GM12878 (cell line): Measurements from ENCODE around the gene DMRT1. TPM values are rescaled to one million over a fixed set of nuclear protein-coding genes. Genes with fewer than 3 reads are reported as not detected.

Experiments used
- ATAC-seq: fragments of 200-7000 bp; cut with Tn5 transposase; 3 replicates; pipeline ENCODE4 v1.9.1; 2020; ENCODE audit warnings: mild to moderate bottlenecking, moderate library complexity
- BruUV-seq: library from RNA; stranded (reverse); fragments of 400-500 nt; replicated peaks from 2 replicates; lab custom pipeline; 2021; lab: Mats Ljungman, UMichigan
- CTCF ChIA-PET: fragments of 300-600 bp; sonication (Branson Sonifier 250); formaldehyde crosslinking; extraction: SDS; loops from one replicate; lab custom pipeline; 2021; ENCODE audit warnings: inconsistent platforms; lab: Yijun Ruan, JAX
- POLR2A ChIA-PET: fragments of 350-600 bp; formaldehyde crosslinking; extraction: SDS; loops from one replicate; lab custom pipeline; 2021; ENCODE audit warnings: inconsistent platforms; lab: Charles Lee
- RAD21 ChIA-PET: fragments of 300-600 bp; sonication (Branson Sonifier 250); formaldehyde crosslinking; loops from one replicate; lab custom pipeline; 2023; ENCODE audit warnings: antibody characterized with exemption; ENCODE audit not compliant: unreplicated experiment; lab: Charles Lee
- SMC1A ChIA-PET: fragments of 300-600 bp; sonication (Branson Sonifier 250); formaldehyde crosslinking; loops from one replicate; lab custom pipeline; 2023; ENCODE audit not compliant: unreplicated experiment, uncharacterized antibody; lab: Charles Lee
- DNase-seq: peaks from one replicate; pipeline ENCODE4 v3.0.0-alpha.2; 2011; ENCODE audit warnings: low read depth, low spot score
- FAIRE-seq: peaks from 3 replicates; lab custom pipeline; 2011; peaks lifted over from hg19 to GRCh38; lab: Jason Lieb, UNC
- H2AFZ ChIP-seq: 2 replicates; pipeline ENCODE4 v1.6.0; 2011; ENCODE audit warnings: low read depth, low read length, control low read depth; ENCODE audit not compliant: control insufficient read depth
- H3K27ac ChIP-seq: 2 replicates; pipeline ENCODE4 v1.5.1; 2011; ENCODE audit warnings: control low read depth; ENCODE audit not compliant: control insufficient read depth, insufficient read depth
- H3K27me3 ChIP-seq, 2 experiments: replicated peaks in 1 of 2; 2 replicates each; pipeline versions ENCODE4 v1.6.0 to v1.6.1; 2011; ENCODE audit warnings: low read length in 1 of 2; ENCODE audit not compliant: control insufficient read depth in 2 of 2, insufficient read depth in 2 of 2
- H3K36me3 ChIP-seq, 2 experiments: 2 replicates each; pipeline ENCODE4 v1.5.1; 2011; ENCODE audit warnings: low read length in 1 of 2; ENCODE audit not compliant: control insufficient read depth in 2 of 2, insufficient read depth in 2 of 2
- H3K4me1 ChIP-seq: 2 replicates; pipeline ENCODE4 v1.6.1; 2011; ENCODE audit warnings: mild to moderate bottlenecking, low read length, moderate library complexity, mixed read lengths; ENCODE audit not compliant: control insufficient read depth, insufficient read depth
- H3K4me2 ChIP-seq: 2 replicates; pipeline ENCODE4 v1.6.0; 2011; ENCODE audit warnings: control low read depth; ENCODE audit not compliant: control insufficient read depth, insufficient read depth
- H3K4me3 ChIP-seq: fragments of 200-600 bp; sonication (generic); 2 replicates; pipeline ENCODE4 v1.5.1; 2016
- H3K79me2 ChIP-seq: 2 replicates; pipeline ENCODE4 v1.6.0; 2011; ENCODE audit warnings: low read length; ENCODE audit not compliant: control insufficient read depth, insufficient read depth
- H3K9ac ChIP-seq: 2 replicates; pipeline ENCODE4 v1.8.0; 2011; ENCODE audit warnings: low read length, control low read depth, mixed read lengths; ENCODE audit not compliant: control insufficient read depth, insufficient read depth
- H3K9me3 ChIP-seq: replicated peaks from 3 replicates; pipeline ENCODE4 v1.5.1; 2011; ENCODE audit warnings: mild to moderate bottlenecking, low read length; ENCODE audit not compliant: control insufficient read depth, insufficient read depth
- H4K20me1 ChIP-seq: 2 replicates; pipeline ENCODE4 v1.6.0; 2011; ENCODE audit not compliant: control insufficient read depth, insufficient read depth
- BCL3 ChIP-seq: IDR thresholded peaks from 2 replicates; pipeline ENCODE4 v1.6.1; 2011; ENCODE audit warnings: borderline replicate concordance, low read depth, mild to moderate bottlenecking, moderate library complexity, low read length; ENCODE audit not compliant: insufficient read depth, poor library complexity, severe bottlenecking
- CHD2 ChIP-seq: IDR thresholded peaks from 2 replicates; pipeline ENCODE4 v1.6.1; 2011; ENCODE audit warnings: low read depth, low read length, improper control_type of control experiment, borderline replicate concordance
- HCFC1 ChIP-seq: fragments of 150-350 bp; IDR thresholded peaks from 2 replicates; pipeline ENCODE4 v1.6.1; 2014; ENCODE audit warnings: low read length
- HDAC2 ChIP-seq: fragments of 200-600 bp; sonication (generic); IDR thresholded peaks from 2 replicates; pipeline ENCODE4 v1.6.1; 2017
- IKZF1 ChIP-seq: fragments of 450-650 bp; conservative IDR thresholded peaks from 2 replicates; pipeline ENCODE4 v1.6.1; 2017; ENCODE audit warnings: antibody characterized with exemption, mild to moderate bottlenecking
- IRF5 ChIP-seq: fragments of 450-650 bp; IDR thresholded peaks from 2 replicates; pipeline ENCODE4 v1.6.1; 2017; ENCODE audit warnings: borderline replicate concordance
- KDM1A ChIP-seq: fragments of 200-600 bp; sonication (generic); IDR thresholded peaks from 2 replicates; pipeline ENCODE4 v1.6.1; 2016; ENCODE audit warnings: borderline replicate concordance
- MEF2B ChIP-seq: fragments of 450-650 bp; IDR thresholded peaks from 2 replicates; pipeline ENCODE4 v1.6.1; 2018; ENCODE audit warnings: mild to moderate bottlenecking, moderate library complexity; ENCODE audit not compliant: partially characterized antibody, poor library complexity, severe bottlenecking
- NFYB ChIP-seq: IDR thresholded peaks from 2 replicates; pipeline ENCODE4 v1.6.1; 2011; ENCODE audit warnings: low read depth, mild to moderate bottlenecking, low read length, improper control_type of control experiment, moderate library complexity; ENCODE audit not compliant: insufficient read depth
- NR2C1 ChIP-seq: fragments of 450-650 bp; IDR thresholded peaks from 2 replicates; pipeline ENCODE4 v1.6.1; 2017; ENCODE audit warnings: antibody characterized with exemption, mild to moderate bottlenecking, moderate library complexity
- PKNOX1 ChIP-seq: fragments of 450-650 bp; IDR thresholded peaks from 2 replicates; pipeline ENCODE4 v1.6.1; 2016; ENCODE audit warnings: mild to moderate bottlenecking
- RELB ChIP-seq: fragments of 450-650 bp; IDR thresholded peaks from 2 replicates; pipeline ENCODE4 v1.6.1; 2017; ENCODE audit warnings: low read depth, mild to moderate bottlenecking, moderate library complexity
- RFX5 ChIP-seq: IDR thresholded peaks from 2 replicates; pipeline ENCODE4 v1.6.1; 2011; ENCODE audit warnings: low read depth, low read length, improper control_type of control experiment
- SIX5 ChIP-seq: IDR thresholded peaks from 2 replicates; pipeline ENCODE4 v1.6.1; 2011; ENCODE audit warnings: mild to moderate bottlenecking, low read depth, low read length, moderate library complexity; ENCODE audit not compliant: severe bottlenecking
- SKIL ChIP-seq: fragments of 450-650 bp; IDR thresholded peaks from 2 replicates; pipeline ENCODE4 v1.6.1; 2017; ENCODE audit warnings: mild to moderate bottlenecking, low read depth, inconsistent platforms; ENCODE audit not compliant: poor library complexity, severe bottlenecking
- TCF3 ChIP-seq: IDR thresholded peaks from 2 replicates; pipeline ENCODE4 v1.6.1; 2012; ENCODE audit warnings: low read depth, mild to moderate bottlenecking, low read length, borderline replicate concordance; ENCODE audit not compliant: insufficient read depth
- WGBS: methylation state at CpG from one replicate; pipeline ENCODE4 v1.1.6; 2016; ENCODE audit warnings: low lambda C conversion rate; ENCODE audit not compliant: insufficient replicate concordance, insufficient coverage; ENCODE audit errors: missing lambda C conversion rate; 5-methylcytosine and 5-hydroxymethylcytosine counted together
- in situ Hi-C: fragments of 300-500 bp; cut with MboI; formaldehyde crosslinking; loops from 9 replicates; pipeline ENCODE4 v1.14.3; 2018; ENCODE audit warnings: mixed read lengths
- intact Hi-C: fragments of 100-400 bp; cut with micrococcal nuclease; formaldehyde crosslinking; loops from one replicate; pipeline ENCODE4 v1.14.2; 2022; ENCODE audit not compliant: unreplicated experiment
- polyA plus RNA-seq, 11 experiments: library from polyadenylated mRNA; depleted of rRNA in 4 of 11; unstranded in 6 of 11; stranded (reverse) in 5 of 11; fragments of >200 nt; fragmentation: Nextera tagmentation in 4 of 11; fragmentation: Illumina TruSeq in 1 of 11; extraction: Ambion mirVana in 4 of 11; extraction: Trizol in 1 of 11; gene quantifications; 1 replicate in 1 of 11; 2 replicates in 10 of 11; pipeline versions ENCODE4 v1.2.1 to v1.2.3, GENCODE V29; 2011 to 2016; ENCODE audit warnings: inconsistent platforms in 2 of 11, missing spikeins in 2 of 11, low read depth in 1 of 11
- total RNA-seq, 4 experiments: library from RNA; depleted of rRNA in 3 of 4; stranded (reverse); fragments of >200 nt in 3 of 4; fragmentation: Illumina TruSeq in 1 of 4; extraction: Trizol in 1 of 4; gene quantifications; 2 replicates each; pipeline versions ENCODE4 v1.2.1 to v1.2.3, GENCODE V29; 2013 to 2021

Gene DMRT1
- total and polyA plus RNA-seq, 10 of the 15 experiments (the other 5 are each of a cell fraction or from before 2014, with no cell fraction given): 0.06 to 1.9 (median 0.24) TPM

GRCh38 chr9:929719-930118 lies 88.2 kb downstream of the DMRT1 start (continued):
- TF ChIP-seq IRF5: no peak
- TF ChIP-seq BCL3: no peak
- no peak for TF ChIP-seq HCFC1
- TF ChIP-seq RFX5: no peak
- TF ChIP-seq, all 136 proteins: peak for 0

GRCh38 chr9:933356-933755 lies 91.9 kb downstream of the DMRT1 start:
- no peak for FAIRE-seq
- H3K79me2 ChIP-seq: no peaks in the 10 kb centered on the region
- H2AFZ ChIP-seq: no peak overlapping the region
- H4K20me1 ChIP-seq: no peaks in the 10 kb centered on the region
- no peak for DNase-seq
- in situ Hi-C loops (no loop called here), intact Hi-C loops (no loop called here)
- H3K4me1 ChIP-seq: no peaks in the 10 kb centered on the region
- H3K27me3 ChIP-seq: peaks cover 0 to 1% of the 10 kb centered on the region in 2 experiments; a peak in 2 of 4 replicates
- ChIA-PET CTCF (no interaction called here), RAD21 (no interaction called here), POLR2A (no interaction called here), SMC1A (no interaction called here)
- H3K4me3 ChIP-seq: no peak overlapping the region
- no peaks in the 10 kb centered on the region for H3K9me3 ChIP-seq
- no peak for ATAC-seq
- no peak overlapping the region for H3K4me2 ChIP-seq
- H3K36me3 ChIP-seq: no peaks in the 10 kb centered on the region
- BruUV-seq: no TSS peak
- WGBS: 45% methylated on average over 4 of the region's 4 CpGs
- no peak overlapping the region for H3K27ac ChIP-seq
- H3K9ac ChIP-seq: no peak overlapping the region
- no peak for TF ChIP-seq CHD2
- no peak for TF ChIP-seq PKNOX1
- TF ChIP-seq SKIL: no peak
- TF ChIP-seq RELB: no peak
- no peak for TF ChIP-seq HDAC2
- no peak for TF ChIP-seq IKZF1
- TF ChIP-seq SIX5: no peak
- no peak for TF ChIP-seq NFYB
- no peak for TF ChIP-seq TCF3
- TF ChIP-seq NR2C1: no peak
- TF ChIP-seq KDM1A: no peak
- no peak for TF ChIP-seq MEF2B
